HCT116 (cell line): ENCODE measurements around the gene ANXA10. TPM values are rescaled to one million over a fixed set of nuclear protein-coding genes. Genes with fewer than 3 reads are reported as not detected.

Experiments used
- ATAC-seq: fragments of 200-7000 bp; cut with Tn5 transposase; 2 replicates; pipeline ENCODE4 v1.9.1; 2020; ENCODE audit warnings: mild to moderate bottlenecking, moderate library complexity
- BruUV-seq: library from RNA; stranded (reverse); fragments of 400-500 nt; replicated peaks from 2 replicates; lab custom pipeline; 2021; lab: Mats Ljungman, UMichigan
- CTCF ChIA-PET: fragments of 300-600 bp; sonication (Branson Sonifier 250); formaldehyde crosslinking; loops from one replicate; lab custom pipeline; 2021; ENCODE audit warnings: antibody characterized with exemption; lab: Charles Lee
- POLR2A ChIA-PET: fragments of 300-600, 350-600 bp; sonication (Branson Sonifier 250); formaldehyde crosslinking; loops from one replicate; lab custom pipeline; 2021; ENCODE audit warnings: antibody characterized with exemption; lab: Charles Lee
- RAD21 ChIA-PET, 2 experiments: fragments of 300-600 bp; sonication (Branson Sonifier 250); formaldehyde crosslinking; loops; one replicate each; lab custom pipeline; 2023; ENCODE audit warnings: low total read pairs in 2 of 2; ENCODE audit not compliant: uncharacterized antibody in 2 of 2, unreplicated experiment in 2 of 2, low non-redundant PET in 1 of 2; lab: Charles Lee
- DNase-seq: peaks from one replicate; pipeline ENCODE4 v3.0.0-alpha.2; 2010; ENCODE audit warnings: low read depth, low spot score
- H2AFZ ChIP-seq: fragments of 200-600 bp; shearing (Covaris generic), sonication (generic); 2 replicates; pipeline ENCODE4 v1.6.1; 2017; ENCODE audit warnings: low read depth, mixed run types, mixed read lengths, antibody characterized with exemption, low read length; ENCODE audit not compliant: poor library complexity, severe bottlenecking
- H3K27ac ChIP-seq: 2 replicates; pipeline ENCODE4 v1.5.1; 2012; ENCODE audit warnings: low read depth, low read length
- H3K27me3 ChIP-seq: fragments of 200-600 bp; sonication (generic); 2 replicates; pipeline ENCODE4 v1.6.1; 2016; ENCODE audit warnings: mixed run types, low read length, mixed read lengths; ENCODE audit not compliant: insufficient read depth
- H3K36me3 ChIP-seq, 2 experiments: fragments of 200-500 bp in 1 of 2; fragments of 200-600 bp in 1 of 2; sonication (Bioruptor generic) in 1 of 2; sonication (generic) in 1 of 2; 2 replicates each; pipeline versions ENCODE4 v1.5.1 to v1.6.1; 2014 to 2016; ENCODE audit warnings: low read length in 2 of 2, inconsistent platforms in 1 of 2, mixed read lengths in 1 of 2, mixed run types in 1 of 2; ENCODE audit not compliant: insufficient read depth in 2 of 2, control insufficient read depth in 1 of 2
- H3K4me1 ChIP-seq, 2 experiments: fragments of 200-600 bp in 1 of 2; sonication (generic) in 1 of 2; 2 replicates each; pipeline versions ENCODE4 v1.5.1 to v1.6.1; 2012 to 2017; ENCODE audit warnings: low read length in 2 of 2, inconsistent platforms in 1 of 2, mild to moderate bottlenecking in 1 of 2, mixed read lengths in 1 of 2, mixed run types in 1 of 2, moderate library complexity in 1 of 2; ENCODE audit not compliant: insufficient read depth in 2 of 2, control insufficient read depth in 1 of 2
- H3K4me2 ChIP-seq: fragments of 200-600 bp; sonication (generic); 2 replicates; pipeline ENCODE4 v1.6.1; 2017; ENCODE audit warnings: mixed run types, low read length, mixed read lengths
- H3K4me3 ChIP-seq, 2 experiments: fragments of 200-600 bp in 1 of 2; sonication (generic) in 1 of 2; replicated peaks in 1 of 2; 2 replicates each; pipeline ENCODE4 v1.5.1; 2011 to 2016; ENCODE audit warnings: low read length in 2 of 2, control low read depth in 1 of 2, low read depth in 1 of 2, mild to moderate bottlenecking in 1 of 2, mixed read lengths in 1 of 2, mixed run types in 1 of 2
- H3K79me2 ChIP-seq: fragments of 200-600 bp; sonication (generic); 2 replicates; pipeline ENCODE4 v1.6.1; 2017; ENCODE audit warnings: mild to moderate bottlenecking, mixed run types, low read length, moderate library complexity, mixed read lengths; ENCODE audit not compliant: insufficient read depth
- H3K9ac ChIP-seq: fragments of 200-600 bp; sonication (generic); 2 replicates; pipeline ENCODE4 v1.6.1; 2016; ENCODE audit warnings: low read length, mixed read lengths
- H3K9me2 ChIP-seq: fragments of 200-600 bp; sonication (generic), shearing (Covaris generic); 2 replicates; pipeline ENCODE4 v1.6.1; 2017; ENCODE audit warnings: mixed run types, mild to moderate bottlenecking, moderate library complexity; ENCODE audit not compliant: insufficient read depth
- H3K9me3 ChIP-seq, 2 experiments: fragments of 200-500 bp in 1 of 2; fragments of 200-600 bp in 1 of 2; sonication (Bioruptor generic) in 1 of 2; sonication (generic) in 1 of 2; 2 replicates each; pipeline ENCODE4 v1.6.1; 2014 to 2017; ENCODE audit warnings: low read length in 2 of 2, mixed read lengths in 2 of 2, inconsistent platforms in 1 of 2, low read depth in 1 of 2, mild to moderate bottlenecking in 1 of 2, mixed run types in 1 of 2, moderate library complexity in 1 of 2; ENCODE audit not compliant: control insufficient read depth in 1 of 2, insufficient read depth in 1 of 2
- H4K20me1 ChIP-seq: fragments of 200-600 bp; sonication (generic), shearing (Covaris generic); 2 replicates; pipeline ENCODE4 v1.6.1; 2017; ENCODE audit warnings: mixed run types, mild to moderate bottlenecking, moderate library complexity; ENCODE audit not compliant: insufficient read depth
- ATF3 ChIP-seq: IDR thresholded peaks from 2 replicates; pipeline ENCODE4 v1.6.1; 2012
- CBX3 ChIP-seq: IDR thresholded peaks from 2 replicates; pipeline ENCODE4 v1.6.1; 2012; ENCODE audit warnings: low read depth
- CEBPB ChIP-seq: IDR thresholded peaks from 2 replicates; pipeline ENCODE4 v1.6.1; 2012; ENCODE audit warnings: low read depth
- CTCF ChIP-seq, 3 experiments: fragments of 200-600 bp in 1 of 3; sonication (generic) in 1 of 3; IDR thresholded peaks in 2 of 3; conservative IDR thresholded peaks in 1 of 3; 2 replicates each; pipeline ENCODE4 v1.5.1; 2012 to 2017; ENCODE audit warnings: low read depth in 2 of 3, low read length in 2 of 3, antibody characterized with exemption in 1 of 3, borderline replicate concordance in 1 of 3, control low read depth in 1 of 3, mild to moderate bottlenecking in 1 of 3, mixed read lengths in 1 of 3, mixed run types in 1 of 3, moderate library complexity in 1 of 3; ENCODE audit not compliant: insufficient read depth in 1 of 3
- EGR1 ChIP-seq: IDR thresholded peaks from 2 replicates; pipeline ENCODE4 v1.6.1; 2012; ENCODE audit warnings: low read depth
- ELF1 ChIP-seq: IDR thresholded peaks from 2 replicates; pipeline ENCODE4 v1.6.1; 2012; ENCODE audit warnings: low read depth, borderline replicate concordance
- EZH2 ChIP-seq: fragments of 200-600 bp; sonication (generic); IDR thresholded peaks from 2 replicates; pipeline ENCODE4 v1.6.1; 2017; ENCODE audit warnings: antibody characterized with exemption, mixed run types
- FOSL1 ChIP-seq: IDR thresholded peaks from 2 replicates; pipeline ENCODE4 v1.6.1; 2012; ENCODE audit warnings: low read depth
- REST ChIP-seq: IDR thresholded peaks from 2 replicates; pipeline ENCODE4 v1.6.1; 2012; ENCODE audit warnings: low read depth
- SIN3A ChIP-seq: IDR thresholded peaks from 2 replicates; pipeline ENCODE4 v1.6.1; 2012; ENCODE audit warnings: low read depth
- SP1 ChIP-seq: IDR thresholded peaks from 2 replicates; pipeline ENCODE4 v1.6.1; 2012; ENCODE audit warnings: low read depth
- YY1 ChIP-seq: IDR thresholded peaks from 2 replicates; pipeline ENCODE4 v1.6.1; 2011; ENCODE audit warnings: low read length, low read depth, moderate library complexity, mild to moderate bottlenecking; ENCODE audit not compliant: insufficient replicate concordance; ENCODE audit errors: extremely low read depth
- ZBTB33 ChIP-seq: IDR thresholded peaks from 2 replicates; pipeline ENCODE4 v1.6.1; 2011; ENCODE audit warnings: mild to moderate bottlenecking, low read length, moderate library complexity; ENCODE audit not compliant: insufficient replicate concordance; ENCODE audit errors: extremely low read depth
- ZFX ChIP-seq: fragments of 450-650 bp; IDR thresholded peaks from 2 replicates; pipeline ENCODE4 v1.6.1; 2017
- intact Hi-C: fragments of 100-400 bp; cut with micrococcal nuclease; formaldehyde crosslinking; loops from 2 replicates; pipeline ENCODE4 v1.10.0; 2022
- total RNA-seq: library from RNA; stranded (reverse); gene quantifications from one replicate; pipeline ENCODE4 v1.2.1, GENCODE V29; 2021; ENCODE audit not compliant: unreplicated experiment

The ANXA10 gene
- total RNA-seq, 1 experiment from 2014 or later, result 15.1 TPM

- Histone ChIP-seq H2AFZ (no peak overlapping the region), H3K36me3 (no peaks in the 10 kb centered on the region), H3K79me2 (no peaks in the 10 kb centered on the region), H3K4me3 (no peak overlapping the region), H3K9me2 (no peaks in the 10 kb centered on the region), H3K27me3 (no peaks in the 10 kb centered on the region), H4K20me1 (no peaks in the 10 kb centered on the region), H3K27ac (no peak overlapping the region), H3K9me3 (no peaks in the 10 kb centered on the region), H3K9ac (no peak overlapping the region), H3K4me1 (peaks cover 10 to 16% of the 10 kb centered on the region in 2 experiments; a peak in 3 of 4 replicates), H3K4me2 (peak overlapping the region; percentile 10; the same call in 1 of the 2 replicates)
- BruUV-seq, result no TSS peak
- ChIA-PET CTCF (no interaction called here), RAD21 (no interaction called here), POLR2A (no interaction called here)
- TF ChIP-seq SP1 (no peak), EGR1 (no peak), ELF1 (no peak), CBX3 (no peak), ZFX (no peak), REST (no peak), CTCF (IDR thresholded peaks at IDR 0.05 in 2 of 3, conservative IDR thresholded peaks at IDR 0.05 in 1 of 3; ENCODE audit: borderline replicate concordance in 1 of 3, insufficient read depth in 1 of 3, low read depth in 2 of 3, low read length in 2 of 3) (no peak), FOSL1 (no peak), EZH2 (no peak), ATF3 (no peak), YY1 (no peak), ZBTB33 (no peak), SIN3A (no peak), CEBPB (no peak)
- DNase-seq (no peak), ATAC-seq (no peak)
- intact Hi-C loops, result no loop called here
Measured at GRCh38 chr4:168221301-168221700, 129.0 kb downstream of the ANXA10 start.
